K562 (cell line): ENCODE data around the gene KCNJ2. TPM values are rescaled to one million over a fixed set of nuclear protein-coding genes. Genes with fewer than 3 reads are reported as not detected.
A peak's percentile ranks its signal among the peaks of the same experiment; 100 is the strongest.

Source experiments
- ARHGAP35 ChIP-seq: fragments of 450-650 bp; IDR thresholded peaks from 2 replicates; pipeline ENCODE4 v1.6.1; 2018; ENCODE audit not compliant: partially characterized antibody
- BACH1 ChIP-seq: fragments of 200-800 bp; sonication (Bioruptor generic); IDR thresholded peaks from 2 replicates; pipeline ENCODE4 v1.6.1; 2016; ENCODE audit warnings: missing genetic modification characterization, missing compliant biosample characterization
- BCL6 ChIP-seq: fragments of 250-450 bp; sonication (Bioruptor Pico); IDR thresholded peaks from 2 replicates; pipeline ENCODE4 v1.4.0; 2020
- CBX5 ChIP-seq: IDR thresholded peaks from 2 replicates; pipeline ENCODE4 v1.6.1; 2014; ENCODE audit warnings: low read depth, borderline replicate concordance
- FOXJ3 ChIP-seq: sonication (generic); formaldehyde crosslinking; IDR thresholded peaks from 2 replicates; pipeline ENCODE4 v1.4.0; 2020; ENCODE audit warnings: mild to moderate bottlenecking, missing genetic modification reagents
- HCFC1 ChIP-seq: IDR thresholded peaks from 2 replicates; pipeline ENCODE4 v1.6.1; 2012; ENCODE audit warnings: low read depth, low read length, improper control_type of control experiment
- KAT8 ChIP-seq: fragments of 450-650 bp; IDR thresholded peaks from 2 replicates; pipeline ENCODE4 v1.6.1; 2016; ENCODE audit warnings: low read depth, mild to moderate bottlenecking
- KHSRP ChIP-seq: fragments of 450-650 bp; IDR thresholded peaks from 2 replicates; pipeline ENCODE4 v1.6.1; 2017
- MAFG ChIP-seq: fragments of 450-650 bp; conservative IDR thresholded peaks from 2 replicates; pipeline ENCODE4 v1.6.1; 2016; ENCODE audit warnings: missing genetic modification characterization, missing compliant biosample characterization
- MAFK ChIP-seq: IDR thresholded peaks from 2 replicates; pipeline ENCODE4 v1.6.1; 2011; ENCODE audit warnings: low read length, improper control_type of control experiment
- MCM7 ChIP-seq, 2 experiments: fragments of 450-650 bp; IDR thresholded peaks; 2 replicates each; pipeline ENCODE4 v1.6.1; 2016 to 2018
- NRF1 ChIP-seq, 2 experiments: fragments of 450-650 bp; IDR thresholded peaks in 1 of 2; conservative IDR thresholded peaks in 1 of 2; 2 replicates each; pipeline ENCODE4 v1.6.1; 2014; ENCODE audit warnings: mild to moderate bottlenecking in 2 of 2
- PCBP1 ChIP-seq: fragments of 200-400 bp; formaldehyde crosslinking; IDR thresholded peaks from 2 replicates; pipeline ENCODE4 v1.6.1; 2018; ENCODE audit warnings: mild to moderate bottlenecking, low read depth, low read length; ENCODE audit not compliant: poor library complexity, severe bottlenecking
- PHTF2 ChIP-seq: fragments of 250-450 bp; sonication (Bioruptor Pico); IDR thresholded peaks from 2 replicates; pipeline ENCODE4 v1.5.0; 2021; ENCODE audit warnings: mild to moderate bottlenecking
- RAD21 ChIP-seq, 2 experiments: fragments of 250-450 bp in 1 of 2; fragments of 450-650 bp in 1 of 2; sonication (Bioruptor Pico) in 1 of 2; formaldehyde crosslinking in 1 of 2; IDR thresholded peaks in 1 of 2; conservative IDR thresholded peaks in 1 of 2; 2 replicates each; pipeline versions ENCODE4 v1.4.0 to v1.8.0; 2020 to 2022; ENCODE audit warnings: mild to moderate bottlenecking in 2 of 2, moderate library complexity in 1 of 2
- RBM25 ChIP-seq: fragments of 200-400 bp; formaldehyde crosslinking; IDR thresholded peaks from 2 replicates; pipeline ENCODE4 v1.6.1; 2018; ENCODE audit warnings: low read length, low read depth, moderate library complexity; ENCODE audit not compliant: severe bottlenecking
- SUPT5H ChIP-seq: fragments of 450-650 bp; IDR thresholded peaks from 2 replicates; pipeline ENCODE4 v1.6.1; 2016
- TEAD4 ChIP-seq, 2 experiments: sonication (generic) in 1 of 2; formaldehyde crosslinking in 1 of 2; IDR thresholded peaks; 2 replicates each; pipeline versions ENCODE4 v1.6.1 to v1.8.0; 2012 to 2022; ENCODE audit warnings: borderline replicate concordance in 1 of 2, inconsistent platforms in 1 of 2, low read length in 1 of 2, mild to moderate bottlenecking in 1 of 2, missing genetic modification reagents in 1 of 2
- U2AF1 ChIP-seq: fragments of 200-400 bp; formaldehyde crosslinking; optimal IDR thresholded peaks from 2 replicates; pipeline ENCODE3; 2017; ENCODE audit warnings: mild to moderate bottlenecking, low read depth, low read length, moderate library complexity
- ZC3H8 ChIP-seq: fragments of 450-650 bp; IDR thresholded peaks from 2 replicates; pipeline ENCODE4 v1.6.1; 2017
- ZNF133 ChIP-seq: fragments of 250-450 bp; sonication (Bioruptor Pico); IDR thresholded peaks from 2 replicates; pipeline ENCODE4 v1.4.0; 2020; ENCODE audit warnings: mild to moderate bottlenecking
- ZNF165 ChIP-seq: fragments of 250-450 bp; sonication (Bioruptor Pico); IDR thresholded peaks from 2 replicates; pipeline ENCODE4 v1.4.0; 2020; ENCODE audit warnings: borderline replicate concordance
- ZNF239 ChIP-seq: fragments of 250-450 bp; sonication (Bioruptor Pico); IDR thresholded peaks from 2 replicates; pipeline ENCODE4 v1.4.0; 2020; ENCODE audit warnings: mild to moderate bottlenecking
- ZNF282 ChIP-seq: sonication (generic); formaldehyde crosslinking; IDR thresholded peaks from 2 replicates; pipeline ENCODE4 v1.8.1; 2023; ENCODE audit warnings: missing genetic modification reagents
- ZNF696 ChIP-seq: fragments of 250-450 bp; sonication (Bioruptor Pico); conservative IDR thresholded peaks from 2 replicates; pipeline ENCODE4 v1.4.0; 2020; ENCODE audit warnings: mild to moderate bottlenecking, moderate library complexity
- polyA plus RNA-seq, 8 experiments: library from polyadenylated mRNA; depleted of rRNA in 4 of 8; stranded (reverse) in 5 of 8; unstranded in 3 of 8; fragments of >200 nt; fragmentation: Nextera tagmentation in 2 of 8; fragmentation: Illumina TruSeq in 1 of 8; extraction: Ambion mirVana in 2 of 8; extraction: Trizol in 1 of 8; gene quantifications; 2 replicates each; pipeline versions ENCODE4 v1.2.1 to v1.2.3, GENCODE V29; 2011 to 2014; ENCODE audit warnings: inconsistent platforms in 1 of 8, missing spikeins in 1 of 8
- total RNA-seq, 7 experiments: library from RNA; depleted of rRNA in 6 of 7; stranded (reverse); fragments of >200 nt in 6 of 7; fragmentation: Illumina TruSeq in 2 of 7; extraction: Trizol in 2 of 7; gene quantifications; 2 replicates each; pipeline versions ENCODE4 v1.2.1 to v1.2.3, GENCODE V29; 2011 to 2021; ENCODE audit warnings: low replicate concordance in 1 of 7
- TF ChIP-seq, protein P1 (sequence below): IDR thresholded peaks from 2 replicates; pipeline ENCODE4 v1.6.1; 2011; ENCODE audit not compliant: insufficient read length; ENCODE audit errors: extremely low read depth
- TF ChIP-seq, protein P2 (sequence below): sonication (generic); formaldehyde crosslinking; IDR thresholded peaks from 2 replicates; pipeline ENCODE4 v1.8.0; 2022; ENCODE audit warnings: mild to moderate bottlenecking, missing genetic modification reagents
- TF ChIP-seq, protein P3 (sequence below): fragments of 250-450 bp; sonication (Bioruptor Pico); IDR thresholded peaks from 2 replicates; pipeline ENCODE4 v1.5.0; 2020; ENCODE audit warnings: mild to moderate bottlenecking

KCNJ2 gene
- total and polyA plus RNA-seq, 9 of the 15 experiments (the other 6 are each of a cell fraction or from before 2014, with no cell fraction given) = not detected

DNA sequence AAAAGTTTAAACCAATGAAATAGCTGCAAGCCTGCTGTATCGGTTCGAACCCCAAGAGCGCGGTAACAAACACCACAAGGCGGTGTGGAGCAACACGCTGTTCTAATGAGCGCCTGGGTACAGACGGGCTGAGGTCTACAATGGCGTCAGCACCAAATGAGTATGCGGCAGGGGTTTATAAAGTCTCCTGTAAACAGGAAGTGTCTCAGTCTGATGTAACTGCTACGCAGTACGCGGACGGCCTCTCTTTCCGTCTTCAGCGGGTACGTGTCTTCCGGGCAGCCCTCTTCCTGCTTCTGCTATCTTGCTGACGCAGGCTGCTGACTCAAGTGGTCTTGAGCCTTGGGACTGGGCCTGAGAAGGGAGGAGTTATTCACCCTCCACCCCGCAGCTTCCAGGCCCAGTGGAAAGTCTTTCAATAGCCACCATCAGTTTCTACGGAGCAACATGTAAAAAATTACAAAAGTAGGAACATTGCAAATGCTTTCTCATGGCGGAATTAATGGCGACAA lies 40.5 kb upstream of the KCNJ2 start (continued):
- TF ChIP-seq ZNF239 (CRISPR knock-in tag) (no peak), MAFG (tag) (peak; percentile 58), SUPT5H (peak; percentile 89), PHTF2 (CRISPR knock-in tag) (no peak), NRF1 (conservative IDR thresholded peaks at IDR 0.05 in 1 of 2, IDR thresholded peaks at IDR 0.05 in 1 of 2) (peak; percentile 53 to 66; a peak in 3 of 4 replicates), RAD21 (CRISPR knock-in tag; conservative IDR thresholded peaks at IDR 0.05 in 1 of 2, IDR thresholded peaks at IDR 0.05 in 1 of 2) (no peak), KHSRP (peak; percentile 72), BCL6 (no peak), BACH1 (tag) (no peak), ZNF133 (CRISPR knock-in tag) (no peak), KAT8 (no peak), ARHGAP35 (no peak), RBM25 (no peak), MAFK (no peak; the same call in 1 of the 2 replicates), ZC3H8 (no peak), U2AF1 (no peak), HCFC1 (peak; percentile 48), CBX5 (no peak), TEAD4 (IDR thresholded peaks at IDR 0.05; ENCODE audit: low read length) (peak; percentile 33; the same call in 1 of the 2 replicates), TEAD4 (CRISPR knock-in tag; IDR thresholded peaks at IDR 0.05; ENCODE audit: borderline replicate concordance) (no peak), ZNF282 (CRISPR knock-in tag) (no peak), PCBP1 (no peak), FOXJ3 (no peak), MCM7 (IDR thresholded peaks at IDR 0.05) (no peak), ZNF696 (CRISPR knock-in tag) (no peak), ZNF165 (no peak)
- TF ChIP-seq, protein P1, sequence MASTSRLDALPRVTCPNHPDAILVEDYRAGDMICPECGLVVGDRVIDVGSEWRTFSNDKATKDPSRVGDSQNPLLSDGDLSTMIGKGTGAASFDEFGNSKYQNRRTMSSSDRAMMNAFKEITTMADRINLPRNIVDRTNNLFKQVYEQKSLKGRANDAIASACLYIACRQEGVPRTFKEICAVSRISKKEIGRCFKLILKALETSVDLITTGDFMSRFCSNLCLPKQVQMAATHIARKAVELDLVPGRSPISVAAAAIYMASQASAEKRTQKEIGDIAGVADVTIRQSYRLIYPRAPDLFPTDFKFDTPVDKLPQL = peak; percentile 72
- TF ChIP-seq, protein P2, sequence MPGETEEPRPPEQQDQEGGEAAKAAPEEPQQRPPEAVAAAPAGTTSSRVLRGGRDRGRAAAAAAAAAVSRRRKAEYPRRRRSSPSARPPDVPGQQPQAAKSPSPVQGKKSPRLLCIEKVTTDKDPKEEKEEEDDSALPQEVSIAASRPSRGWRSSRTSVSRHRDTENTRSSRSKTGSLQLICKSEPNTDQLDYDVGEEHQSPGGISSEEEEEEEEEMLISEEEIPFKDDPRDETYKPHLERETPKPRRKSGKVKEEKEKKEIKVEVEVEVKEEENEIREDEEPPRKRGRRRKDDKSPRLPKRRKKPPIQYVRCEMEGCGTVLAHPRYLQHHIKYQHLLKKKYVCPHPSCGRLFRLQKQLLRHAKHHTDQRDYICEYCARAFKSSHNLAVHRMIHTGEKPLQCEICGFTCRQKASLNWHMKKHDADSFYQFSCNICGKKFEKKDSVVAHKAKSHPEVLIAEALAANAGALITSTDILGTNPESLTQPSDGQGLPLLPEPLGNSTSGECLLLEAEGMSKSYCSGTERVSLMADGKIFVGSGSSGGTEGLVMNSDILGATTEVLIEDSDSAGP (CRISPR knock-in tag) = no peak
- TF ChIP-seq, protein P3, sequence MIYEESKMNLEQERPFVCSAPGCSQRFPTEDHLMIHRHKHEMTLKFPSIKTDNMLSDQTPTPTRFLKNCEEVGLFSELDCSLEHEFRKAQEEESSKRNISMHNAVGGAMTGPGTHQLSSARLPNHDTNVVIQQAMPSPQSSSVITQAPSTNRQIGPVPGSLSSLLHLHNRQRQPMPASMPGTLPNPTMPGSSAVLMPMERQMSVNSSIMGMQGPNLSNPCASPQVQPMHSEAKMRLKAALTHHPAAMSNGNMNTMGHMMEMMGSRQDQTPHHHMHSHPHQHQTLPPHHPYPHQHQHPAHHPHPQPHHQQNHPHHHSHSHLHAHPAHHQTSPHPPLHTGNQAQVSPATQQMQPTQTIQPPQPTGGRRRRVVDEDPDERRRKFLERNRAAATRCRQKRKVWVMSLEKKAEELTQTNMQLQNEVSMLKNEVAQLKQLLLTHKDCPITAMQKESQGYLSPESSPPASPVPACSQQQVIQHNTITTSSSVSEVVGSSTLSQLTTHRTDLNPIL (CRISPR knock-in tag) = no peak
